GM18511 (cell line): ENCODE data around the gene FGFBP2.

Experiments
- ATAC-seq: cut with Tn5 transposase; IDR thresholded peaks from one replicate; pipeline ENCODE4 v1.9.1; 2021; ENCODE audit warnings: mild to moderate bottlenecking, moderate library complexity; ENCODE audit not compliant: unreplicated experiment

FGFBP2 gene

GRCh38 chr4:15968551-15969300, 5.8 kb upstream of the FGFBP2 start:
- no peak for ATAC-seq

GRCh38 chr4:15965325-15965724, 2.4 kb upstream of the FGFBP2 start:
- ATAC-seq: no peak

- ATAC-seq: no peak
Observed at GRCh38 chr4:15964159-15964558, 1.2 kb upstream of the FGFBP2 start.

GRCh38 chr4:15963576-15963975, 601 bp upstream of the FGFBP2 start:
- ATAC-seq: peak; percentile 83

- ATAC-seq: no peak
Observed at GRCh38 chr4:15961781-15962510, 1.0 kb downstream of the FGFBP2 start.

- no peak for ATAC-seq
Observed at GRCh38 chr4:15958562-15958961, 4.4 kb downstream of the FGFBP2 start.

- peak; percentile 96 for ATAC-seq
Observed at GRCh38 chr4:15956179-15956850, 6.7 kb downstream of the FGFBP2 start.

- no peak for ATAC-seq
Observed at GRCh38 chr4:15955670-15956069, 7.3 kb downstream of the FGFBP2 start.

GRCh38 chr4:15953625-15954024, 9.3 kb downstream of the FGFBP2 start:
- ATAC-seq: no peak

GRCh38 chr4:15951781-15952180, 11.2 kb downstream of the FGFBP2 start:
- ATAC-seq: no peak

GRCh38 chr4:15948826-15949225, 14.1 kb downstream of the FGFBP2 start:
- no peak for ATAC-seq

- ATAC-seq: no peak
Observed at GRCh38 chr4:15947684-15948083, 15.3 kb downstream of the FGFBP2 start.

GRCh38 chr4:15945516-15945915, 17.5 kb downstream of the FGFBP2 start:
- no peak for ATAC-seq

GRCh38 chr4:15944895-15945294, 18.1 kb downstream of the FGFBP2 start:
- ATAC-seq: no peak

- ATAC-seq: no peak
Observed at GRCh38 chr4:15942283-15942682, 20.7 kb downstream of the FGFBP2 start.

- ATAC-seq: no peak
Observed at GRCh38 chr4:15938640-15939039, 24.3 kb downstream of the FGFBP2 start, which contains the start of gene FGFBP1. TSS of gene FGFBP1 (minus strand) at chr4:15938740. CDS start at chr4:15936632, 2,108 bp downstream.

GRCh38 chr4:15938182-15938581, 24.8 kb downstream of the FGFBP2 start:
- ATAC-seq: no peak

GRCh38 chr4:15936495-15936894, 26.5 kb downstream of the FGFBP2 start:
- no peak for ATAC-seq

GRCh38 chr4:15935504-15936402, 27.2 kb downstream of the FGFBP2 start:
- no peak for ATAC-seq

GRCh38 chr4:15934259-15934658, 28.7 kb downstream of the FGFBP2 start:
- ATAC-seq: no peak
